Astrocyte of the spinal cord (primary cell): ENCODE data around the gene NDUFC2.
"Not testable (repeated sequence)": the region's sequence is repeated elsewhere in the genome, so short reads cannot be mapped to it uniquely, and the experiment has no call there.

ENCODE experiments used
- DNase-seq: peaks from one replicate; pipeline ENCODE4 v3.0.0; 2011; ENCODE audit warnings: low read depth, low spot score
- H3K4me3 ChIP-seq: 2 replicates; pipeline ENCODE4 v1.5.1; 2011; ENCODE audit warnings: low read depth, mild to moderate bottlenecking, low read length, moderate library complexity
- in situ Hi-C: cut with HindIII; loops from 2 replicates; pipeline ENCODE4 v1.10.0; 2017; ENCODE audit warnings: low sequenced_read_pairs
- TF ChIP-seq, protein P1 (sequence below): IDR thresholded peaks from 2 replicates; pipeline ENCODE4 v1.5.1; 2012; ENCODE audit warnings: low read depth, mild to moderate bottlenecking, low read length, inconsistent platforms

Gene NDUFC2

DNA sequence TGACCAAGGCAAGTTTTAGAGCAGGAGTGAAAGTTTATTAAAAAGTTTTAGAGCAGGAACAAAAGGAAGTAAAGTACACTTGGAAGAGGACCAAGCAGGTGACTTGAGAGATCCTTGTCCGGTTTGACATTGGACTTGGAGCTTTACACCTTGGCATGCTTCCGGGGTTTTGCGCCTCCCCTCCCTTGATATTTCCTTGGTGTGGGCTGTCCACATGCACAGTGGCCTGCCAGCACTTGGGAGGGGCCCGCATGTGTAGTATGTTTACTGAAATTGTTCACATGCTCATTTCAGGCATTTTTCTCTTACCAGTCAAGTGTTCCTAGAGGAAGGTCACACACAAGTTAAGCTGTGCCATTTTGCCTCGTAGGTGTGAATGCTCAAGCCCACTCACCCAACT lies 35.0 kb downstream of the NDUFC2 start:
- no peak for DNase-seq
- TF ChIP-seq, protein P1, sequence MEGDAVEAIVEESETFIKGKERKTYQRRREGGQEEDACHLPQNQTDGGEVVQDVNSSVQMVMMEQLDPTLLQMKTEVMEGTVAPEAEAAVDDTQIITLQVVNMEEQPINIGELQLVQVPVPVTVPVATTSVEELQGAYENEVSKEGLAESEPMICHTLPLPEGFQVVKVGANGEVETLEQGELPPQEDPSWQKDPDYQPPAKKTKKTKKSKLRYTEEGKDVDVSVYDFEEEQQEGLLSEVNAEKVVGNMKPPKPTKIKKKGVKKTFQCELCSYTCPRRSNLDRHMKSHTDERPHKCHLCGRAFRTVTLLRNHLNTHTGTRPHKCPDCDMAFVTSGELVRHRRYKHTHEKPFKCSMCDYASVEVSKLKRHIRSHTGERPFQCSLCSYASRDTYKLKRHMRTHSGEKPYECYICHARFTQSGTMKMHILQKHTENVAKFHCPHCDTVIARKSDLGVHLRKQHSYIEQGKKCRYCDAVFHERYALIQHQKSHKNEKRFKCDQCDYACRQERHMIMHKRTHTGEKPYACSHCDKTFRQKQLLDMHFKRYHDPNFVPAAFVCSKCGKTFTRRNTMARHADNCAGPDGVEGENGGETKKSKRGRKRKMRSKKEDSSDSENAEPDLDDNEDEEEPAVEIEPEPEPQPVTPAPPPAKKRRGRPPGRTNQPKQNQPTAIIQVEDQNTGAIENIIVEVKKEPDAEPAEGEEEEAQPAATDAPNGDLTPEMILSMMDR, result no peak

DNA sequence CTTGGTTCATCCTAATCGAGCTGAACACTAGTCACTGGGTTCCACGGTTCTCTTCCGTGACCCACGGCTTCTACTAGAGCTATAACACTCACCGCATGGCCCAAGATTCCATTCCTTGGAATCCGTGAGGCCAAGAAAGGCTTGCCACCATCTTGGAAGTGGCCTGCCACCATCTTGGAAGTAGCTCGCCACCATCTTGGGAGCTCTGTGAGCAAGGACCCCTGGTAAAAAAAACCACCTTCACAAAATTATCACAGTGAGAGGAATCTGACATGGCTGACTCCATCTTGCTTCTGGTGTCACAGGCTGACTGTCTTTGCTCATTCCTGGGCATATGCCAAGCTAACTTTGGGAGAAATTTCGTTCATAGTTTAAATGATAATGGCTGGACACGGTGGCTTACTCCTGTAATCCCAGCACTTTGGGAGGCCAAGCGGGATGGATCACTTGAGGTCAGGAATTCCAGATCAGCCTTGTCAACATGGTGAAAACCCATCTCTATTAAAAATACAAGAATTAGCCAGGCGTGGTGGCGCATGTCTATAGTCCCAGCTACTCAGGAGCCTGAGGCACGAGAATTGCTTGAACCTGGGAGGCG lies 37.7 kb downstream of the NDUFC2 start:
- DNase-seq, result no peak
- TF ChIP-seq, protein P1, result no peak
- H3K4me3 ChIP-seq, result no peak overlapping the region
- in situ Hi-C loops, result no loop called here

More for the DNA sequence above, 35.0 kb downstream of the NDUFC2 start:
- in situ Hi-C loops, result no loop called here
- no peak overlapping the region for H3K4me3 ChIP-seq

DNA sequence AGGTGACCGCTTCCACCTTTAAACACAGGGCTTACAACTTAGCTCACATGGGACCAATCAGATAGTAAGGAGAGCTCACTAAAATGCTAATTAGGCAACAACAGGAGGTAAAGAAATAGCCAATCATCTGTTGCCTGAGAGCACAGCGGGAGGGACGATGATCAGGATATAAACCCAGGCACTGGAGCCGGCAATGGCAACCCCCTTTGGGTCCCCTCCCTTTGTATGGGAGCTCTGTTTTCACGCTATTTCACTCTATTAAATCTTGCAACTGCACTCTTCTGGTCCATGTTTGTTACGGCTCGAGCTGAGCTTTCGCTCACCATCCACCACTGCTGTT lies 38.3 kb downstream of the NDUFC2 start:
- in situ Hi-C loops, DNase-seq, H3K4me3 ChIP-seq: not testable (repeated sequence)

DNA sequence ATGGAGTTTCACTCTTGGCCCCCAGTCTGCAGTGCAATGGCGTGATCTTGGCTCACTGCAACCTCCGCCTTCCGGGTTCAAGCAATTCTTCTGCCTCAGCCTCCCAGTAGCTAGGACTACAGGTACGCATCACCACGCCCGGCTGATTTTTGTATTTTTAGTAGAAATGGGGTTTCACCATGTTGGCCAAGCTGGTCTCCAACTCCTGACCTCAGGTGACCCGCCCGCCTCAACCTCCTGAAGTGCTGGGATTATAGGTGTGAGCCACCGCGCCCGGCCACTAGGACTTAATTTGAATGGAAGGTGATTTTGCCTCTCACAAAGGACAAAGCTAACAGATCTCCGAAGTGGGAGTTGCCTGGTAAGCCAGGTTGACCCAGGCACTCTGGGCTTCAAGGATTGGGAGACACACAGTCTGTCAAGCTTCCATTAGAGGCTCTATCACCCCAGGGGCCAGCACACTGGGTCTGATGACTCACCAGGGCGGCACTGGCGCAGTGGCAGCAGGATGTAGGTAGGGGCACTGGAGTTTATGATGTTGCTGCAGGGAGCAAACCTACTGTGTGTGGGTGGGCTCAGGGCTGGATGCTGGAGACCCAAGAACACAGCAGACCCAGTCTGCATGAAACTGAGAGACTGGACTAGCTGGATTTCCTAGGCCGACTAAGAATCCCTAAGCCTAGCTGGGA lies 38.8 kb downstream of the NDUFC2 start:
- in situ Hi-C loops, result no loop called here
- TF ChIP-seq, protein P1, result no peak
- no peak for DNase-seq
- no peak overlapping the region for H3K4me3 ChIP-seq

DNA sequence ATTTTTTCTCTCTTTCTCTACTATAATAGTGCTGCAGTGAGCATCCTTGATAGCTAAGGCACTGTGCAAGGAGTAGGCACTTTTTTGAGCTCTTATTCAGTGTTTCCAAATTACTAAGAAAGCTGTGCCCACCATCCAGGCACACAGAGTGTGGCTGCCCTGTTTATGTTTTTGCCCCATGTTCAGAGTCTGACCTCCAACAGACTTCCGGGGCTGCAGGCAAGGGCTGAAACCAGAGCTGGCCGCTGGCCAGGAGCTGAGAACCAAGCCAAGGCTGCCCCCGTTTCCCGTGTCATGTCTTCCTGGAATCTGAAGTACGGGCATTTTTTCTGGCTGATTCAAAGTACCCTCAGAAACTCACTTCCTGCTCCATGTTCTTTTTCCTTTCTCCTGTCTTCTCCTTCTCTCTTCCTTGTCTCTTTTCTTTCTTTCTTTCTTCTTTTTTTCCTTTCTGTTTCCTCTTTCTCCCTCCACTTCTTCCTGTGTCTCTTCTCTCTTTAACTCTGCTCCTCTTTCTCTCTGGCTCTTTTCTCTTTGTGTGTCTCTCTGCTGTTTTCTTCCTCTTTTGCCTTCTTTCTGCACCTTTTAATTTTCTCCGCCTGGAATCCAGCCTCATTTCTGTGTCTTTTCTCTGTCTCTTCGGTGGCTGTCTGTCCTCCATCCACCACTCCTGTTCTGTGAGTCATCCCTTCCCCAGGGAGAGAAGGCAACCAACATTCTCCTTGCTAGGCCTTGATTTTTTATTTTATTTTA lies 39.6 kb downstream of the NDUFC2 start:
- in situ Hi-C loops, result no loop called here
- TF ChIP-seq, protein P1, result no peak
- peak; percentile 80 for DNase-seq
- H3K4me3 ChIP-seq, result peak overlapping the region; percentile 10

DNA sequence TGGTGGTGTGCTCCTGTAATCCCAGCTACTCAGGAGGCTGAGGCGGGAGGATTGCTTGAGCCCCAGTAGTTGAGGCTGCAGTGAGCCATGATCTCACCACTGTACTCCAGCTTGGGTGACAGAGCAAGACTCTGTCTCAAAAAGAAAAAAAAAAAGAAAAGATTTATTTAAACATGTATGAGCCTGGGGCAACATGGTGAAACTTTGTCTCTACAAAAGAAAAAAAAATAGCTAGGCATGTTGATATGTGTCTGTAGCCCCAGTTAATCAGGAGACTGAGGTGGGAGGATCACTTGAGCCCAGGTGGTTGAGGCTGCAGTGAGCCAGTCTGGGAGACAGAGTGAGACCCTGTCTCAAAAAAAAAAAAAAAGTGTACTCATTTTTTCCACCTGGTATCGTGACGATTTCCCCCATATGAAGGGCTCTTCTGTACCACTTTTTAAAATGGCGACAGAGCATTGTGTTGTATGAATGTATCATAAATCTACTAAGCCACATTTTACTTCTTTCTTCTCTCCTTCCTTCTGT lies 40.2 kb downstream of the NDUFC2 start:
- DNase-seq, result no peak
- in situ Hi-C loops, result no loop called here
- no peak overlapping the region for H3K4me3 ChIP-seq
- TF ChIP-seq, protein P1, result no peak
